Erythroblast (primary cell): ENCODE results near the gene KLHL3.

Experiments used
- DNase-seq, 2 experiments: peaks; one replicate each; lab custom pipeline; 2025; lab: John Stamatoyannopoulos, UW
- GATA1 ChIP-seq: IDR thresholded peaks from 2 replicates; pipeline ENCODE4 v1.6.1; 2011; ENCODE audit warnings: low read depth, mild to moderate bottlenecking, control low read depth, low read length, moderate library complexity
- POLR2A ChIP-seq: IDR thresholded peaks from 2 replicates; pipeline ENCODE4 v1.6.1; 2011; ENCODE audit warnings: mild to moderate bottlenecking, low read length

The KLHL3 gene

GRCh38 chr5:137689306-137689705, 46.6 kb downstream of the KLHL3 start:
- no peak for TF ChIP-seq GATA1
- TF ChIP-seq POLR2A, result no peak
- DNase-seq, result no peak

DNA sequence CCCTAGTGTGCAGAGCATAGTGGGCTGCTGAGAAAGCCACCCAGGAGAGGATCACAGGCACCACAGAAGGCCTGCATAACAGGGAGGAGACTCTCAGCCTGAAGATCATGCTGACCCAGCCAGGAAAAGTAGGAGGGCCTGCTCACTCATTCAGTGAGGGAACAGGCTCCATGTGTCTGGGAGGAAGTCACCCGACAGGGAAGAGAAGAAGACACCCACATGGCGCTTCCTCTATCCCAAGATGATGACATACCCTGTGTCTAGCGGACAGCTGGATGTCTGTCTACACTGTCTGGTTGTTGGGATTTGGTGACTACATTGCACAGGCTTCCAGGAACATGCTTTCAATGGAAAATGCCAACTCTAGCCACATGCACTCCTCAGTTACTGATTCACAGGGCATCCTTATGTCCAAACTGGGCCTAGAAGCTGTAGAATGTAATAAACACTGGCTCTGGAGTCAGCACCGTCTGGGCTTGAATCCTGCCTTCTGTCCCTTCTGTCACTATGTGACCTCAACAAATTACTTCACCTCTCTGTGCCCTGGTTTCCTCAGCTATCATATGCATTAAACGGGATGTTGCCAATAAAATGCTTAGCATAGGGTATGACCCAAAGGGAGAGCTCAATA, 47.6 kb downstream of the KLHL3 start:
- DNase-seq, result no peak
- no peak for TF ChIP-seq POLR2A
- TF ChIP-seq GATA1, result no peak

GRCh38 chr5:137684761-137685160, 51.1 kb downstream of the KLHL3 start:
- no peak for TF ChIP-seq GATA1
- TF ChIP-seq POLR2A, result no peak

DNA sequence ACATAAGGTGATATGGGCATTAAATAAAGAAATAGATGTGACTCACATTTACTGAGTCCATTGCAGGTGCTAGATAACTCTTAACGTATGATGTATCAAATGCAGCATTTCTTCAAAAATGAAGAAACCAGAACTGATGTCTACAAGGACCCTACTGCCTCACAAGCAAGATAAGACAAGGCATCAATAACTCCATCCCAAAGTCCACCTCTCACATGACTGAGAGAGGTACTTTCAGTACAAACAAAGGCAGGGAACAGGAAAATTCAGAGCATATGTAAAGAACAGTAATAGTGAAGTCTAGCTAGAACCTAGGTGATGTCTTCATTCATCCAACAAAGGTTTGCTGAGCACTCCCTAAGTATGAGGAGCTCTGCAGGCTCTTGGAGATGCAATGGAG, 54.7 kb downstream of the KLHL3 start:
- TF ChIP-seq GATA1 (no peak), POLR2A (no peak)
- DNase-seq, result no peak

More at GRCh38 chr5:137684761-137685160, 51.1 kb downstream of the KLHL3 start:
- DNase-seq, result no peak

DNA sequence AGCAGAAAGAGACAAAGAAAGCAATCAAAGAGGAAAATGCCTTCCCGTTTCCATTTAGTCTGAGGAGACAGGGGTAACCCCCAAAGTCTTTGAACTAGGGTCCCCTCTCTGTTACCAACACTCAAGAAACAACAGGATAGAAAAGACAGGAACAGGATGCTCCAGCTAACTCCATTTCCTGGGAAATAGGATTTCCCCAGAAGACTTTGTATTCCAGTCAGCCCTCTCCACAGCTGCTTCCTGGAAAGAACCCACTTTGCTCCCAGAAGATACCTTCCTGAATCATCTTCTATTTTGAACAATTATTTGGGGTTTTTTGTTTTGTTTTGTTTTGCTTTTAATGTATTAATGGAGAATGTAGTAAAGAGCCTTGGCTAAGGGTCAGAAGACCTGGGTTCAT, 56.0 kb downstream of the KLHL3 start:
- DNase-seq, result no peak
- TF ChIP-seq GATA1, result no peak
- TF ChIP-seq POLR2A, result no peak

DNA sequence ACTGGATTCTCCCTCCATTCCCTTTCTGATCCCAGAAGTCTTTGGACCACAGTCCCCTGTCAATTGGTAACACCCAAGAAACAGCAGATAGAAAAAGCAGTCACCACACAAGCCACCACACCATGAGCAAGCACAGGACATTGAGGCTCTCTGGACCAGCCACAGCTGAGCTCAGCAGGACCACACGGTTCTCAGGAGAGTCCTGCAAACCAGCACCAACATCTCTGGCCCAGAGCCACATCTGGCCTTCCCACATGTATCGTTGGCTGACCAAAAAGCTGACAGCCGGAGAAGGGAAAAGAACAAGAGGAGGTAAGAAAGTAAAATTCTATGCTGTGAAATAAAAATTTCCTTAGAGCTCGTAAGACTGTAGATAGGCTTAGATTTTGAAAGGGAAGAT, 56.7 kb downstream of the KLHL3 start:
- TF ChIP-seq GATA1 (no peak), POLR2A (no peak)
- DNase-seq, result no peak

DNA sequence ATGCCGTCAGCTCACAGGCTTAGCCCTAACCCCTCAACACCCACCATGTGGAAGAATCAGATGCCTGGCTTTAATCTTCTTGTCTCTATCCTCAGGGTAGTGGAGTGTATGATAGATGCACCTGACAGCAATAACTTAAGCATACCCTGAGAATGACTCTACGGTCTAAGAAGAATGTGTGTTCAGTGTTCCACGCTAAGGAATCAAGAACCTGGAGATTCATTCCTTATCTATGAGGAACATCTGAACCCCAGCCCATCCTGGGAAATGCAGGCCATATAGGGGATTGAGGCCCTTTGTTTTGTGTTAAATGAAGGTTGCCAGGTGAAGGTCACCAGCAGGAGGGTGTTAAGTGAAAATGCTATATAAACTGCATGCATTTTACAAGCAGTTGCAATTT, 63.0 kb downstream of the KLHL3 start:
- TF ChIP-seq GATA1, result no peak
- TF ChIP-seq POLR2A, result no peak
- DNase-seq, result no peak

DNA sequence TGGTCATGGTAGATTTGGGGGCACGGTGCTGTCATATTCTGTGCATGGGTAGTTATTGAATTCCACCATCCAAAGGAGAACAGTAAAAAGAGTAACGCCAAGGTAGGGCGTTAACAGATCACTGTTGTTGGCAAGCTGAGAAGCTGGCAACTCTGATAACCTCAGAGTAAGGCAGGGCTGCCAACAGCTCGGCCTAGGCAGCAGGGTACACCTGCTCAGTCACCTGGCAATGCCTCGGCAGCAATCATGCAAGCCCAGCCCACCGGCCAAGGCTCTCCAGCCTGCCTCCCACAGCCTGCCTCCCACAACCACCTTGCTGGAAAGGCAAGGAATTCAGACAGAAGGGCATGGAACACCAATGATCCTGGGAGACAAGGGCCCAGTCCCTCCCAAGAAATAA, 63.9 kb downstream of the KLHL3 start:
- TF ChIP-seq POLR2A (no peak), GATA1 (no peak)
- DNase-seq, result no peak

DNA sequence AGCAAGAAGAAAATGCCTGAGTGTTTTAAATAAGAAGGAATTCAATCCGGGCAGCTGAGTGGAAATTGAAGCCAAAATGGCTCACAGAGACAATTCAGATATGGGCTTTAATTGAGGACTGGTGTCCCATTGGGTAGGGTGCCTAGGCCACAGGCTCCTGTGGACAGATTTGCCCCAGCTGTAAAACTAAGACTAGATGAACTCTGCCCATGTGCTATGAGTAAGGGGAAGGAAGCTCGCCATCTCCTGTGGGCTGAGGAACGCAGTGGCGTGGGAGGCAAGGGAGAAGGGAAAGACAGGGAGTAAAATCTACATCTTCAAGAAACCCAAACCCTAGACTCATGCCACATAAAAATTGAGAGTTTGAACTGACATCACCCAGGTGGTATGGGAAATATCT, 66.1 kb downstream of the KLHL3 start:
- DNase-seq, result no peak
- TF ChIP-seq GATA1, result no peak
- TF ChIP-seq POLR2A, result no peak

DNA sequence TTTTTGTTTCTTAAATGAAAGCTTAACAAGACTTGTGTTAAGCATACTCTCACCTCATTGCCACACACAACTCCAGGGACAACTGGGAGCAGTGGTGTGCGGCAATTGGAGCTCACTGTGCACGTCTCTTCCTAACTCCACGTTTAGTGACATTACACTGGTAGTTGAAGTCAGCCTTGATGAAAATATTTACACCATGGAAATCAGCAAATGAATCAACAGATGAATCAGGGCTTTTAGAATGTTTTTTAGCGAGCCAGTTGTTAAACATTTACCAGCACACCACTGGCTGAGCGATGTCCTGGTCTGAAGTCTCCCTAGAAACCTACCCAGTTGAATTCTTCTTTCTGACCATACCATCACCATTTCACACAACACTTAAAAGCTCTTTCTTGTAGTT, 67.3 kb downstream of the KLHL3 start:
- TF ChIP-seq POLR2A (no peak), GATA1 (no peak)
- DNase-seq, result no peak

DNA sequence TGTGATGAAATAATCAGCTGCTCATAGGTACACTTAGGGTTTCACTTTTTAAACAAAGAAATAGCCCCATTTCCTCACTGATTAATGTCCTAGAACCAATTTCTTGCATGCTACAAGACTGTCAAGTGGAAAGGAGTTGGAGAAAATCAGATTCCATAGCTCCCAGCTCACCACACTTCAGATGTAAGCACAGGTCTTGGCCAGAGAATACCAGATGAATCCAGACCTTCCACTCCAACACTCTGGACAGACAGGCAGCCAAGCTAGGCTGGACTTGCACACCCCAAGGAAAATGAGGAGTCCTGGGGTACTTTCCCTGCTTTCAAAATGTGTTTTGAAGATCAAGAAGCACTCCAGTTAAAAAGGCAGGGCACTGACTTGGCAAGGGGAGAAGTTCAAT, 68.5 kb downstream of the KLHL3 start:
- DNase-seq, result no peak
- TF ChIP-seq POLR2A (no peak), GATA1 (no peak)

DNA sequence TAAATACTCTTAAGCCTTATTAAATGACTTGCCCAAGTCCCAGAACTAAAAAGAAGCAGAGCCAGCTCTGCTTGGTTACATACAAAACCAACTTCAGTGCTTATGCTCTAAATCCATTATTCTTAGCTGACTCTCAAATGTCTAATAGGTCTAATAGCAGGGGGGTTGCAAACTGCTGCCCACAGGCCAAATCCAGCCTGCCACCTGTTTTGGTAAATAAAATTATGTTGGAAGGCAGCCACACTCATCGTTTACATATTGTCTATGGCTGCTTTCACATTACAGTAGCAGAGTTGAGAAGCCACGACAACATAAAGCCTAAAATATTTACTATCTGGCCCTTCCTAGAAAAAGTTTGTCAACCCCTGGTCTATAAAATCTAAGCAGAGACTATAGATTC, 69.0 kb downstream of the KLHL3 start:
- DNase-seq, result no peak
- TF ChIP-seq GATA1, result no peak
- no peak for TF ChIP-seq POLR2A

GRCh38 chr5:137666461-137666850, 69.4 kb downstream of the KLHL3 start:
- no peak for DNase-seq

GRCh38 chr5:137665678-137666460, 70.0 kb downstream of the KLHL3 start:
- DNase-seq, result no peak
- no peak for TF ChIP-seq GATA1
- TF ChIP-seq POLR2A, result no peak

More at GRCh38 chr5:137666461-137666850, 69.4 kb downstream of the KLHL3 start:
- no peak for TF ChIP-seq POLR2A
- no peak for TF ChIP-seq GATA1
